Activated CD4-positive, alpha-beta T cell treated with anti-CD3 and anti-CD28 coated beads, Interleukin-2, amount 10 ng/mL, durations not matched to agents 24 days and 14 days (primary cell): Measurements from ENCODE around the gene CDHR5. TPM values are rescaled to one million over a fixed set of nuclear protein-coding genes. Genes with fewer than 3 reads are reported as not detected.

Experiments
- DNase-seq: peaks from one replicate; pipeline ENCODE4 v3.0.0; 2022
- H3K27ac Mint-ChIP-seq: one replicate; pipeline ENCODE4 v1.8.0; 2022; ENCODE audit warnings: mild to moderate bottlenecking, mixed read lengths
- H3K27me3 Mint-ChIP-seq: one replicate; pipeline ENCODE4 v1.8.0; 2022; ENCODE audit warnings: mixed read lengths
- H3K36me3 Mint-ChIP-seq: one replicate; pipeline ENCODE4 v1.8.0; 2022; ENCODE audit warnings: low read depth, mild to moderate bottlenecking, mixed read lengths
- H3K4me1 Mint-ChIP-seq: one replicate; pipeline ENCODE4 v1.8.0; 2021; ENCODE audit warnings: mixed read lengths
- H3K4me3 Mint-ChIP-seq: one replicate; pipeline ENCODE4 v1.8.0; 2022; ENCODE audit warnings: mild to moderate bottlenecking, moderate library complexity, mixed read lengths
- H3K9me3 Mint-ChIP-seq: one replicate; pipeline ENCODE4 v1.8.0; 2021; ENCODE audit warnings: mixed read lengths
- intact Hi-C: fragments of 100-400 bp; cut with micrococcal nuclease; formaldehyde crosslinking; loops from one replicate; pipeline ENCODE4 v1.15.1; 2023
- total RNA-seq: library from RNA; stranded (reverse); gene quantifications from 2 replicates; pipeline ENCODE4 v1.2.3, GENCODE V29; 2022

CDHR5 gene, protein sequence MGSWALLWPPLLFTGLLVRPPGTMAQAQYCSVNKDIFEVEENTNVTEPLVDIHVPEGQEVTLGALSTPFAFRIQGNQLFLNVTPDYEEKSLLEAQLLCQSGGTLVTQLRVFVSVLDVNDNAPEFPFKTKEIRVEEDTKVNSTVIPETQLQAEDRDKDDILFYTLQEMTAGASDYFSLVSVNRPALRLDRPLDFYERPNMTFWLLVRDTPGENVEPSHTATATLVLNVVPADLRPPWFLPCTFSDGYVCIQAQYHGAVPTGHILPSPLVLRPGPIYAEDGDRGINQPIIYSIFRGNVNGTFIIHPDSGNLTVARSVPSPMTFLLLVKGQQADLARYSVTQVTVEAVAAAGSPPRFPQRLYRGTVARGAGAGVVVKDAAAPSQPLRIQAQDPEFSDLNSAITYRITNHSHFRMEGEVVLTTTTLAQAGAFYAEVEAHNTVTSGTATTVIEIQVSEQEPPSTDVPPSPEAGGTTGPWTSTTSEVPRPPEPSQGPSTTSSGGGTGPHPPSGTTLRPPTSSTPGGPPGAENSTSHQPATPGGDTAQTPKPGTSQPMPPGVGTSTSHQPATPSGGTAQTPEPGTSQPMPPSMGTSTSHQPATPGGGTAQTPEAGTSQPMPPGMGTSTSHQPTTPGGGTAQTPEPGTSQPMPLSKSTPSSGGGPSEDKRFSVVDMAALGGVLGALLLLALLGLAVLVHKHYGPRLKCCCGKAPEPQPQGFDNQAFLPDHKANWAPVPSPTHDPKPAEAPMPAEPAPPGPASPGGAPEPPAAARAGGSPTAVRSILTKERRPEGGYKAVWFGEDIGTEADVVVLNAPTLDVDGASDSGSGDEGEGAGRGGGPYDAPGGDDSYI
- total RNA-seq, result not detected in 2 replicates

DNA sequence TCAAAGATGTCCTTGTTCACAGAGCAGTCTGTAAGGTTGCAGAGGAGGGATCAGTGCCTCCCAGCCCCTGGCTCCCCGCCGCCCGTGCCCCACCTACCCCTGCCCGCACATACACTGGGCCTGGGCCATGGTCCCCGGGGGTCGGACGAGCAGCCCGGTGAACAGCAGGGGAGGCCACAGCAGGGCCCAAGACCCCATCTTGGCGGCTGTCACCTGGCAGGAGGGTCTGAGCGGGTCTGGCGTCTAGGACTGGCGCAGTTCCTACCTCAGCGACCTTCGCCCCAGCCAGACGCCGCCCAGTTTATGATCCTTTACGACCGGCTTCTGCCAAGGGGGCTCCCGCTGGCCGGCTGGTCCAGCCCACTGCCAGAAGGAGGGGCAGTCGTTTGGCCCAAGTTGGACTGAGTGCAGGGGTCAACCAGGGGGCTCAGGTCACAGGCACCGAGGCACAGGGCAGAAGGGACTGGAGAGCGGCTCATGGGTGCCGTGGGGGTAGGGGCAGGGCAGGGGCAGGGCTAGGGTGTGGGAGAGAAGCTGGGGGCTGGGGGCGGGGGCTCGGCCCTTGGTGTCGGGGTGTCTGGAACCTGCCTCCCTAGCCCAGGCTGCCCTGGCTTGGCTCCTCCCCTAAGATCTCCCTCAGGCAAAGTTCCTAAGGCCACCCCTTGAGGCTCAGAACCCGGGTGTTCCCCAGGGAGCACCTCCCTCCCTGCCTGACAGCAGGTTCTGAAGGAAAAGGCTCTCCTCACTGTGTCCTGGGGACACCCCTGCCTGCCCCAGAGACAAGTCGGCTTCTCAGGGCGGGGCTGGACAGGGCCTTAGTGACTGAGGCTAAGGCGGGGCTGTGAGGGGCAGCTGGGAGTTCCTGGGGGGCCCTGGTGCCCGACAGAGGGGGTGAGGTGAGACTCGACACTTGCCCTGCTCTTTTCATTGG lies at the start of gene CDHR5:
Gene CDHR5 (minus strand): TSS at position 251 of the 931 bp plus-strand sequence. CDS start 53 bp downstream, at position 198.
- Mint-ChIP-seq H3K27me3 (peaks cover 19% of the 10 kb centered on the region), H3K4me1 (peaks cover 16% of the 10 kb centered on the region), H3K36me3 (peaks cover 5% of the 10 kb centered on the region), H3K9me3 (no peaks in the 10 kb centered on the region), H3K4me3 (no peak within 1 kb of the TSS), H3K27ac (no peak within 1 kb of the TSS)
- DNase-seq, result no peak
- intact Hi-C loops, result no loop called here

DNA sequence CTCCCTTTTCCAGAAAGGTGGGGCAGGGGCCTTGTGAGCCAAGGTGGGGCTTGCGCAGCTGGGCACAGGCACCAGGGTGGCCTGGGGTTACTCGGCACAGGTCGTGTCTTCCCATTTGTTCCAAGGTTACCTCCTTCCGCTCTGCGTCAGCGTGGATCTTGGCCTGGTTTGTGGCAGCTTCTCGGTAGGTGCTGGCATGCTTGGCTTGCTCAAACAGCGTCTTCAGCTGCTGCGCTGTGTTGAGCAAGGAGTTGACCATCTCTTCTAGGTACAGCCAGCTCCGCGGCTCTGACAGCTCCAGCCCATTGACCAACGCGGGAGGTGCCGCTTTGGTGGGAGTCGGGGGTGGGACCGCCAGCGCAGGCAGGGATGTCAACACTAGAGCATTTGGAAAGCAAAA lies 49.7 kb upstream of the CDHR5 start:
- no peak overlapping the region for H3K27ac Mint-ChIP-seq
- peaks cover 2% of the 10 kb centered on the region for H3K4me1 Mint-ChIP-seq
- H3K4me3 Mint-ChIP-seq, result no peak overlapping the region
- no peaks in the 10 kb centered on the region for H3K27me3 Mint-ChIP-seq
- H3K36me3 Mint-ChIP-seq, result peaks cover 37% of the 10 kb centered on the region
- DNase-seq, result no peak
- intact Hi-C loops, result no loop called here
- H3K9me3 Mint-ChIP-seq, result no peaks in the 10 kb centered on the region

DNA sequence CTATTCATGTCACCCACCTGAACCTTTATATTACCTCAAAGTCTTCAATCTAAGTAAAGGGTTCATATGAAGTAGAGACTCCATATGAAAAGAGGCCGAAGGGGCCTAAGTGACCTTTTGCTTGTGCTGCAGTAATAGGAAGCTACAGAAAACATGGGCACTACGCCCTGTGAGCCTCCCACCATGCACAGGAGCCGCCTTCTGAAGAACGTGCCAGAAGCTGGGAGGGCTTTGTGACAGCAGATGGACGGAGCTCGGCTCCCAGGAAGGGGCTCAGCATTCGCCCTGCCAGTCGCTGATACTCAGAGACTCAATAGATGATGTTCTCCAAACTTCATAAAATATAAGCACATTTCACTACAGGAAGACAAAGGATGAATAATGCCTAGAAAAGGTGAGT lies 49.1 kb upstream of the CDHR5 start:
- H3K4me3 Mint-ChIP-seq, result no peak overlapping the region
- intact Hi-C loops, result no loop called here
- no peaks in the 10 kb centered on the region for H3K9me3 Mint-ChIP-seq
- H3K27ac Mint-ChIP-seq, result no peak overlapping the region
- peaks cover 2% of the 10 kb centered on the region for H3K4me1 Mint-ChIP-seq
- peaks cover 37% of the 10 kb centered on the region for H3K36me3 Mint-ChIP-seq
- no peak for DNase-seq
- no peaks in the 10 kb centered on the region for H3K27me3 Mint-ChIP-seq

DNA sequence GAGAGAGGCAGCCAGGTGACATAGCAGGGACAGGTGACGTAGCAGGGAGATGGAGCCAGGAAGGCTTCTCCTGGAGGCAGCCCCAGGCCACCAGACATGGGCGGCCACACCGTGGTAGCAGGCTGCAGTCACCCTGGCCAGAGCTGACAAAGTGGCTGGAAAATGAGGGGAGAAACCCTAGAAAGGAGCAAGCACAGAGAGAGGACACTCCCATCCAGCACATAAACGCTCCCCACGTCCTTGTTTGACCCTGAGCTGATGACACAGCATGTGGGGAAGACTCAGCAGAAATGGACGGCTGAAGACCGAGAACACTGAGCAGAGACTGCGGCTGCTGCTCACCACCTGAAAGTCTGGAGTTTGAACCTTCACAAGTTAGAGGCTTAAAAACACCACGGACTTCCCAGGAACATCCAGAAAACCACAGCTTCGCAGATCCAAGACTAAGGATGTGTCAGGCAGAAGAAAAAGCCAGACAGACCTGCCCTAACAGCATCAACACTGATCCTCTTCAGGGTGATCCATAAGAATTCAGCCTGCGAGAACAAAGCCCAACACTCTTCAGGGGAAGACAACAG lies 41.0 kb upstream of the CDHR5 start:
- H3K4me1 Mint-ChIP-seq, result peaks cover 2% of the 10 kb centered on the region
- H3K36me3 Mint-ChIP-seq, result peaks cover 12% of the 10 kb centered on the region
- no peaks in the 10 kb centered on the region for H3K27me3 Mint-ChIP-seq
- no peaks in the 10 kb centered on the region for H3K9me3 Mint-ChIP-seq
- DNase-seq, result no peak
- intact Hi-C loops, result no loop called here
- H3K27ac Mint-ChIP-seq, result no peak overlapping the region
- no peak overlapping the region for H3K4me3 Mint-ChIP-seq

DNA sequence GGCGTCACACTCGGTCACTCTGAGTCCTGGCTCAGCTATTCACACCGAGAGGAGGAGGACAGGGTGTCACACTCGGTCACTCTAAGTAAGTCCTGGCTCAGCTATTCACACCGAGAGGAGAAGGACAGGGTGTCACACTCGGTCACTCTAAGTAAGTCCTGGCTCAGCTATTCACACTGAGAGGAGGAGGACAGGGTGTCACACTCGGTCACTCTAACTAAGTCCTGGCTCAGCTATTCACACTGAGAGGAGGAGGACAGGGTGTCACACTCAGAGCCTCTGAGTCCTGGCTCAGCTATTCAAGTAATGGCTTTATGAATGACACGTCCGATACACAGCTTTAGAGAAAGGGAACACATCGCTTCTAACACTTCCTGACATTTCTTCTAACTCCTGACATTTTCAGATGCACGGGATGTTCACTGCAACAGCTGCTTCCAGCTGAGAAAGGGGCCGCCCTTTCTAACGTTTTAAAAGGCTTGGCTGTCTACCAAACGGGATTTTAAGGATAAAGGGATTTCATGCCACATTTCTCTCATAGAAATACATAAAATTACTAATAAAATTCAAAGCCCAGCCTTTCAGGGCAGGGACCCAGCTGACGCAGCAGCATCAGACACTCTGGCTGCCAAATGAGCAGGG lies 40.4 kb upstream of the CDHR5 start:
- Mint-ChIP-seq H3K36me3 (peaks cover 12% of the 10 kb centered on the region), H3K9me3 (no peaks in the 10 kb centered on the region), H3K4me1 (peaks cover 2% of the 10 kb centered on the region), H3K27ac (no peak overlapping the region), H3K27me3 (no peaks in the 10 kb centered on the region), H3K4me3 (no peak overlapping the region)
- intact Hi-C loops, result no loop called here
- DNase-seq, result no peak

DNA sequence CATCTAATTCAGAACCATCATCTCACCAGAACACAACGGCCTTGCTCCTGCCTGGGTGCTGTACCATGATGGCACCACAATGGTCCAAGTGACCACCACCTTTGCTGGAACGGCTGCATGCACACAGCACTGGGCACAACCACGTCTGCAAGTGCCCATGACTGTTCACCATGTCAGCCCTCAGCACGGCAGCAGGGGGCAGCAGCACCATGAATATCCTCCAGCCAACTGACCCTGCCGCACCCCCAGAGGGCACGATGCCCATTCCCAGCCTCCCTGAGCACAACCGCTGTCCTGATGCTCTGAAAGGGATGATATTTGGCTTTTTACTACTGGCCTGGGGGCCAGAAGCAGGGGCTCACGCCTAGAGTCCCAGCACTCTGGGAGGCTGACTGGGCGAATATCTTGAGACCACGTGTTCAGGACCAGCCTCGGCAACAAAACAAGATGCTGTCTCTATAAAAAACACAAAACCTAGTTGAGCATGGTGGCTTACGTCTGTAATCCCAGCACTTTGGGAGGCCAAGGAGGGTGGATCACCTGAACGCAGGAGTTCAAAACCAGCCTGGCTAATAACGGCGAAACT lies 38.0 kb upstream of the CDHR5 start:
- DNase-seq, result peak; percentile 81
- Mint-ChIP-seq H3K9me3 (no peaks in the 10 kb centered on the region), H3K4me3 (no peak overlapping the region), H3K27ac (no peak overlapping the region), H3K4me1 (peaks cover 2% of the 10 kb centered on the region), H3K36me3 (peaks cover 11% of the 10 kb centered on the region), H3K27me3 (no peaks in the 10 kb centered on the region)
- intact Hi-C loops, result loop anchor here (1.0 kb wide), 1 partner anchor 61 kb away; no protein-coding TSS in a partner anchor

DNA sequence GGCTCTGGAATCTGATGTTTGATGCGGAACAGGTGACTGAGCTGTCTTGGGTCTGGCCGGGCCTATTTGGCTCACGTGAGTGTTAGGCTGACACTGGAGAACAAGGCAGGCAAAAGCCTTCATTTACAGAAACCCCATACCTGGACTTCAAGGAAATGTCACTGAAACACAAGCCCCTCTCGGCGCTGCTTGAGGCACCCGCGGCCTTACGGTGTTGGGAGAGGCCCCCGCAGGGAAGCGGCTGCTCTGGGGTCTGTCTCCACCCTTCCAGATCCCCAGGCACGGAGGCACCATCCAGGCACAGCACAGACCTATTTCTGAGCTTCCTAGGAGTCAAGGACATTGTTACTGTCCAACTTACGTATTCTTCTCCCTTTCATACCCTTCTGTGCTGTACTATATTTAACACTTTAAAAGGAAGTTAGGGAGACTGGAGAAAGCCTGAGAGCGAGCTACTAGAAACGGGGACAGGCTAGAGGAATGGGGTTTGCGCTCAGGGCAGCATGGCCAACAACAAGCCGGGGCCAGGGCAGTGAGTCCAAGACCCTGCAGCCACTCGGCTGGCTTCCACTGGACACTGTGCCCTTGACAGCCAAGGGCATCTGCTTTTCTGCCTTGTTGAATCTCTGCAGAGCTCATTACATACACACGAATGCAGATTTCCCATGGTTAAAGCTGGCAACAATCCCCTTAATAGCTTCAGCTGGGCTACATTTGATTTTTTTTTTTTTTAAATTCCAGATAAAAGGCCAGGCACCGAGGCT lies 36.1 kb upstream of the CDHR5 start:
- Mint-ChIP-seq H3K9me3 (no peaks in the 10 kb centered on the region), H3K4me1 (peaks cover 2% of the 10 kb centered on the region), H3K27ac (no peak overlapping the region), H3K36me3 (peaks cover 12% of the 10 kb centered on the region), H3K27me3 (no peaks in the 10 kb centered on the region), H3K4me3 (no peak overlapping the region)
- DNase-seq, result no peak
- intact Hi-C loops, result no loop called here

DNA sequence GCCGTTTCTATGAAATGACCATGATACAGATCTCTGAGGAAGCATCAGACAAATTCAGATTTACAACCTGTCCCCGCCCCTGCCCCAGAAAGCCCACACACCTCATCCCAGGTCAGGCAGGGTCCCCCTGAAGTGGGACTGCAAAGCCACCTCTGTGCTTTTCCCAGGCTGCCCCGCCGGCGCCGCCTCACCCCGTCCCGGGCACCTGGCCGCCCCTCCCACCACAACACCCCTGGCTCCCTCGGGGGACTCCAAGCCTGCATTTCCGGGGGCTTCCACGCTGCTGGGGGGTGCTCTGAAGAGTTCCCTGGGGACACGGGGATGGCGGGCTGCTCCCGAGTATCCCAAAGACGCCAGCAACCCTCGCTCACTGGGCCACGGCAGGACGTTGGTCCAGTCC lies 35.5 kb upstream of the CDHR5 start:
- Mint-ChIP-seq H3K4me1 (peaks cover 2% of the 10 kb centered on the region), H3K4me3 (no peak overlapping the region), H3K27ac (no peak overlapping the region), H3K9me3 (no peaks in the 10 kb centered on the region), H3K27me3 (no peaks in the 10 kb centered on the region), H3K36me3 (peaks cover 12% of the 10 kb centered on the region)
- DNase-seq, result no peak
- intact Hi-C loops, result no loop called here

DNA sequence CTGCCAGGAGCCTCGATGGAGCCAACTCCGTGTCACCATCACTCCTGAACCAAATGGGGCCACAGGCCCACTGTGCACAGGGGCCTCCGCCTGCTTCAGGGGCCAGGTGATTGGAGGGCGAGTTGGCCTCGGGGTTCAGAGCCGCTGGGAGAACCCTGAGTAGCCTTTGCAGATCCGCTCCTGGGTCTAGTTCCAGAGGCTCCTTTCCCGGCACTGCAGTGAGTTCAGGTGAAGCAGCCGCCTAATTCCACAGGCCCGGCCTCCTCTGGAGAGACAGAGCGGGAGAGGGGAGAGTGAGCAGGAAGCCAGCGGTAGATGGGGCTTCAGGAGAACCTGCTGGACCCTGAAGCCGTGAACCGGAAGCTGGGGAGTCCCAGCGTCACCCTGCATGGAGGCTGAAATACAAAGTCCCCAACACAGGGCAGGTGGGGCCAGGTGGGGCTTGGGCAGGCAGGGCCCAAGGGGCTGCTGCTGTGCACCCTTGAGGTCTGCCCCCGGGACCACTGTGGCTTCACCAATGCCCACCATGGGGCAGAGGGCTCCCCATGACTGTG lies 34.9 kb upstream of the CDHR5 start:
- Mint-ChIP-seq H3K27me3 (no peaks in the 10 kb centered on the region), H3K4me3 (no peak overlapping the region), H3K27ac (no peak overlapping the region), H3K4me1 (peaks cover 2% of the 10 kb centered on the region), H3K36me3 (peaks cover 14% of the 10 kb centered on the region), H3K9me3 (no peaks in the 10 kb centered on the region)
- DNase-seq, result no peak
- intact Hi-C loops, result no loop called here

DNA sequence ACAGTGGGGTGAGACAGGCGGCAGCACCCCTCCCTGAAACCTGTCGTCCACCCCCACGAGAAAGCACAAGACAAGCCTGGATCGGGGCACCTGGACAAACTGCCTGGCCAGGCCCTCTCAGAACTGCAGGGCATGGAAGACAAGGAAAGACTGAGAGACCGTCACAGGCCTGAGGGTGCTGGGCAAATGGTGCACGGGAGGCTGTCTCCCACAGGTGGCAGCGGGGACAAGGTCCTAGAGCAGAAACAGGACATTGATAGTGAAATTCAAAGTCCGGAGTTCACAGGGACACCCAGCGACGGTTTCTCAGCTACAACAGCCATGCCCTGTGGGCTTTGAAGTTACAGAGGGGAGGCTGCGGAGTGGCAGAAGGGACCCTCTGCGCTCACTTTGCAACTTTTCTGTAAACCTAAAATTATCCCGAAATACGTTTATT lies 33.0 kb upstream of the CDHR5 start:
- Mint-ChIP-seq H3K27ac (no peak overlapping the region), H3K36me3 (peaks cover 16% of the 10 kb centered on the region), H3K27me3 (no peaks in the 10 kb centered on the region), H3K4me1 (peaks cover 2% of the 10 kb centered on the region), H3K4me3 (no peak overlapping the region), H3K9me3 (no peaks in the 10 kb centered on the region)
- intact Hi-C loops, result no loop called here
- DNase-seq, result no peak

DNA sequence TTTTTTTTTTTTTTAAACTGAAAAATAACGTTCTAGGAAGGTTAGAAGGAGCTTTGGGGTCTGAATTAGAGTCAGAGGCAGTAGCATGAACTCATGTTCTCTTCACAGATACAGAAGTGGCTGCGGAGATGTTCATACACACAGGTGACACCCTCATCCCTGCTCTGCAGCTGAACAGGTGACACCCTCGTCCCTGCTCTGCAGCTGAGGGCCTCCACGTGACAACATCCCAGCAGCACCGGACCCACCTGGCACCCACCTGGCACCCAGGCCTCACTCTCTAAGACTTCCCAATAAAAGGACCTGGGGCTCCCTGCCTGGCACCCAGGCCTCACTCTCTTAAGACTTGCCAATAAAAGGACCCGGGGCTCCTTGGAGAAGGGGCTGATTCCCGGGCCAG lies 32.1 kb upstream of the CDHR5 start:
- H3K4me3 Mint-ChIP-seq, result no peak overlapping the region
- peaks cover 18% of the 10 kb centered on the region for H3K36me3 Mint-ChIP-seq
- intact Hi-C loops, result no loop called here
- no peaks in the 10 kb centered on the region for H3K27me3 Mint-ChIP-seq
- no peaks in the 10 kb centered on the region for H3K4me1 Mint-ChIP-seq
- H3K9me3 Mint-ChIP-seq, result no peaks in the 10 kb centered on the region
- no peak for DNase-seq
- no peak overlapping the region for H3K27ac Mint-ChIP-seq

DNA sequence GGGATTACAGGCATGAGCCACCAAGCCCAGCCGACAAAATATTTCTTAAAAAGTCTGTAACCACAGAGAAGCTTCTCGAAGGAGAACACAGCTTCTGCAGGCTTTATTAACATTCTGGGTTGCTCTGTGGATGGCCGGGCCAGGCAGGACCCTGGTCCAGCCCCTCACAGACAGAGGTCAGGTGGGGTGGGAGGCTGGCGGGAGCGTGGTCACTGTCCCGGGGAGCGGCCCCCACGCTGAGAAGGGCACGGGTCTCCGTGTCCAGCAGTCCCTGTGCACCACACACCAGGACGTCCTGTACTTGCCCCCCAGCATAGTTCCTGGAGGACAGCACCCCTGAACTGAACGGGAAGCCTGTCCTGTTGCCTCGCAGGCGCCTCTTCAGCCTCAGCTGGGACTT lies 31.7 kb upstream of the CDHR5 start:
- no peaks in the 10 kb centered on the region for H3K9me3 Mint-ChIP-seq
- H3K36me3 Mint-ChIP-seq, result peaks cover 22% of the 10 kb centered on the region
- H3K27ac Mint-ChIP-seq, result no peak overlapping the region
- H3K4me1 Mint-ChIP-seq, result no peaks in the 10 kb centered on the region
- H3K4me3 Mint-ChIP-seq, result no peak overlapping the region
- no peaks in the 10 kb centered on the region for H3K27me3 Mint-ChIP-seq
- intact Hi-C loops, result no loop called here
- DNase-seq, result no peak
